ENCODE data around the gene CLDN5.

CLDN5 gene

GRCh38 chr22:19524170-19525115, at the start of gene CLDN5:
Gene CLDN5, minus strand, starts transcription at chr22:19524410. Its CDS starts 155 bp downstream, at chr22:19524255.
- no peak for TF ChIP-seq CTCF (IDR thresholded peaks at IDR 0.05; ENCODE audit: borderline replicate concordance, insufficient read depth, low read depth, low read length)
- no peak within 1 kb of the TSS for H3K4me3 ChIP-seq (ENCODE audit: low read depth, low read length)

GRCh38 chr22:19571995-19572394, 47.8 kb upstream of the CLDN5 start:
- H3K4me3 ChIP-seq (ENCODE audit: low read depth, low read length): no peak overlapping the region
- TF ChIP-seq CTCF (IDR thresholded peaks at IDR 0.05; ENCODE audit: borderline replicate concordance, insufficient read depth, low read depth, low read length): no peak

GRCh38 chr22:19571207-19571795, 47.1 kb upstream of the CLDN5 start:
- no peak overlapping the region for H3K4me3 ChIP-seq (ENCODE audit: low read depth, low read length)
- no peak for TF ChIP-seq CTCF (IDR thresholded peaks at IDR 0.05; ENCODE audit: borderline replicate concordance, insufficient read depth, low read depth, low read length)

- TF ChIP-seq CTCF (IDR thresholded peaks at IDR 0.05; ENCODE audit: borderline replicate concordance, insufficient read depth, low read depth, low read length): no peak
- no peak overlapping the region for H3K4me3 ChIP-seq (ENCODE audit: low read depth, low read length)
Observed at GRCh38 chr22:19569976-19570375, 45.8 kb upstream of the CLDN5 start.

GRCh38 chr22:19569276-19569640, 45.0 kb upstream of the CLDN5 start:
- H3K4me3 ChIP-seq (ENCODE audit: low read depth, low read length): no peak overlapping the region
- no peak for TF ChIP-seq CTCF (IDR thresholded peaks at IDR 0.05; ENCODE audit: borderline replicate concordance, insufficient read depth, low read depth, low read length)

GRCh38 chr22:19568337-19569275, 44.4 kb upstream of the CLDN5 start:
- no peak for TF ChIP-seq CTCF (IDR thresholded peaks at IDR 0.05; ENCODE audit: borderline replicate concordance, insufficient read depth, low read depth, low read length)
- H3K4me3 ChIP-seq (ENCODE audit: low read depth, low read length): no peak overlapping the region

Data from GM12875 (cell line).